Endodermal cell (in vitro differentiated cells): Measurements from ENCODE around the gene EEA1. TPM values are rescaled to one million over a fixed set of nuclear protein-coding genes. Genes with fewer than 3 reads are reported as not detected.

Source experiments
- DNase-seq: peaks from one replicate; pipeline ENCODE4 v3.0.0-alpha.2; 2017
- H3K27ac ChIP-seq: 2 replicates; pipeline ENCODE4 v1.5.1; 2013; ENCODE audit warnings: mild to moderate bottlenecking, low read depth, low read length, moderate library complexity
- H3K27me3 ChIP-seq: 2 replicates; pipeline ENCODE4 v1.6.1; 2013; ENCODE audit warnings: mild to moderate bottlenecking, low read length, moderate library complexity; ENCODE audit not compliant: insufficient read depth, control insufficient read depth, poor library complexity, severe bottlenecking
- H3K36me3 ChIP-seq: 2 replicates; pipeline ENCODE4 v1.7.0; 2013; ENCODE audit warnings: mild to moderate bottlenecking, low read length, moderate library complexity; ENCODE audit not compliant: control insufficient read depth, insufficient read depth
- H3K4me1 ChIP-seq: one replicate; pipeline ENCODE4 v1.7.0; 2013; ENCODE audit warnings: low read length; ENCODE audit not compliant: control insufficient read depth, insufficient read depth
- H3K4me3 ChIP-seq: 2 replicates; pipeline ENCODE4 v1.5.1; 2013; ENCODE audit warnings: mild to moderate bottlenecking, low read length, moderate library complexity
- H3K9ac ChIP-seq: 2 replicates; pipeline ENCODE4 v1.6.1; 2013; ENCODE audit warnings: mild to moderate bottlenecking, low read length, moderate library complexity; ENCODE audit not compliant: poor library complexity, severe bottlenecking; ENCODE audit errors: extremely low read depth
- H3K9me3 ChIP-seq: 2 replicates; pipeline ENCODE4 v1.6.1; 2013; ENCODE audit warnings: mild to moderate bottlenecking, low read length, moderate library complexity; ENCODE audit not compliant: control insufficient read depth
- H3K27ac Mint-ChIP-seq: 2 replicates; pipeline ENCODE4 v1.8.0; 2020; ENCODE audit warnings: mixed read lengths
- H3K27me3 Mint-ChIP-seq: 2 replicates; pipeline ENCODE4 v1.8.0; 2021; ENCODE audit warnings: mild to moderate bottlenecking, mixed read lengths; ENCODE audit not compliant: insufficient read depth
- H3K36me3 Mint-ChIP-seq: 2 replicates; pipeline ENCODE4 v1.8.0; 2020; ENCODE audit warnings: low read depth, mixed read lengths
- H3K4me1 Mint-ChIP-seq: 2 replicates; pipeline ENCODE4 v1.8.0; 2020; ENCODE audit warnings: mixed read lengths
- H3K4me3 Mint-ChIP-seq: 2 replicates; pipeline ENCODE4 v1.8.0; 2020; ENCODE audit warnings: mild to moderate bottlenecking, moderate library complexity, mixed read lengths
- H3K9me3 Mint-ChIP-seq: 2 replicates; pipeline ENCODE4 v1.8.0; 2020; ENCODE audit warnings: mild to moderate bottlenecking, mixed read lengths
- CTCF ChIP-seq: fragments of 200-600 bp; sonication (generic); conservative IDR thresholded peaks from 2 replicates; pipeline ENCODE4 v1.5.0; 2021; ENCODE audit warnings: antibody characterized with exemption, mild to moderate bottlenecking
- WGBS, 2 experiments: methylation state at CpG; one replicate each; pipeline versions ENCODE4 v1.1.5 to v1.1.7; 2013; ENCODE audit warnings: missing lambda C conversion rate in 2 of 2, mixed read lengths in 1 of 2; ENCODE audit not compliant: insufficient coverage in 1 of 2, insufficient read length in 1 of 2; 5-methylcytosine and 5-hydroxymethylcytosine counted together
- total RNA-seq, 2 donors: library from RNA; stranded (reverse); fragmentation: NEBNext Ultra II Directional in 1 of 2; extraction: Animal tissue kit (Norgen Biotek cat#: 25700) in 1 of 2; gene quantifications; 2 replicates in 1 of 2; 3 replicates in 1 of 2; pipeline ENCODE4 v1.2.1, GENCODE V29; 2021

Gene EEA1
- total RNA-seq, 2 donors from 2014 or later = 28.2 to 32.5 TPM

GRCh38 chr12:92947589-92948215 is 18.6 kb upstream of the EEA1 start:
- H3K4me3 Mint-ChIP-seq = no peak overlapping the region
- no peak for TF ChIP-seq CTCF
- H3K27me3 Mint-ChIP-seq = no peaks in the 10 kb centered on the region

GRCh38 chr12:92945659-92946220 is 16.6 kb upstream of the EEA1 start:
- Histone ChIP-seq H3K4me3 (no peak overlapping the region), H3K27ac (no peak overlapping the region), H3K36me3 (no peaks in the 10 kb centered on the region), H3K9ac (no peak overlapping the region), H3K27me3 (no peaks in the 10 kb centered on the region), H3K9me3 (no peaks in the 10 kb centered on the region), H3K4me1 (no peaks in the 10 kb centered on the region)
- Mint-ChIP-seq H3K36me3 (no peaks in the 10 kb centered on the region), H3K27me3 (no peaks in the 10 kb centered on the region), H3K9me3 (peaks cover 7% of the 10 kb centered on the region), H3K4me1 (peaks cover 2% of the 10 kb centered on the region), H3K4me3 (no peak overlapping the region), H3K27ac (no peak overlapping the region)
- no peak for DNase-seq
- no peak for TF ChIP-seq CTCF
- WGBS, 2 experiments = 80 to 94% methylated on average over 1 to 2 of the region's 2 CpGs

More at GRCh38 chr12:92947589-92948215, 18.6 kb upstream of the EEA1 start:
- H3K27ac ChIP-seq = no peak overlapping the region
- Mint-ChIP-seq H3K36me3 (no peaks in the 10 kb centered on the region), H3K27ac (no peak overlapping the region), H3K9me3 (peaks cover 5% of the 10 kb centered on the region), H3K4me1 (peaks cover 2% of the 10 kb centered on the region)
- no peaks in the 10 kb centered on the region for H3K36me3 ChIP-seq
- H3K4me1 ChIP-seq = no peaks in the 10 kb centered on the region
- H3K27me3 ChIP-seq = no peaks in the 10 kb centered on the region
- no peak for DNase-seq
- no peak overlapping the region for H3K4me3 ChIP-seq
- H3K9ac ChIP-seq = no peak overlapping the region
- no peaks in the 10 kb centered on the region for H3K9me3 ChIP-seq

- Histone ChIP-seq H3K27me3 (no peaks in the 10 kb centered on the region), H3K27ac (no peak overlapping the region), H3K4me3 (no peak overlapping the region), H3K9ac (no peak overlapping the region), H3K4me1 (no peaks in the 10 kb centered on the region), H3K36me3 (no peaks in the 10 kb centered on the region), H3K9me3 (no peaks in the 10 kb centered on the region)
- no peak for DNase-seq
- Mint-ChIP-seq H3K4me1 (peaks cover 2% of the 10 kb centered on the region), H3K4me3 (no peak overlapping the region), H3K9me3 (peaks cover 7% of the 10 kb centered on the region), H3K27me3 (no peaks in the 10 kb centered on the region), H3K27ac (no peak overlapping the region), H3K36me3 (no peaks in the 10 kb centered on the region)
- peak; percentile 56 for TF ChIP-seq CTCF
- 78 to 95% methylated on average over 2 to 5 of the region's 6 CpGs for WGBS, 2 experiments
These were observed 14.6 kb upstream of the EEA1 start for GRCh38 chr12:92943482-92944250.
